ENCODE results near the gene DNAH10. TPM values are rescaled to one million over a fixed set of nuclear protein-coding genes. Genes with fewer than 3 reads are reported as not detected.
A peak's percentile ranks its signal among the peaks of the same experiment; 100 is the strongest.

Gene DNAH10
- total RNA-seq, 1 donor from 2014 or later: 0.62 TPM

- DNase-seq: peak; percentile 52
Measured at GRCh38 chr12:123948401-123948795, 186.3 kb downstream of the DNAH10 start.

- no peak for DNase-seq
Measured at GRCh38 chr12:123948796-123949769, 187.0 kb downstream of the DNAH10 start.

- no peak for DNase-seq
Measured at GRCh38 chr12:123949770-123950165, 187.7 kb downstream of the DNAH10 start.

GRCh38 chr12:123950476-123951349, 188.6 kb downstream of the DNAH10 start:
- DNase-seq: no peak

- DNase-seq: no peak
Measured at GRCh38 chr12:123951467-123951866, 189.4 kb downstream of the DNAH10 start.

- no peak for DNase-seq
Measured at GRCh38 chr12:123952037-123952436, 189.9 kb downstream of the DNAH10 start.

- DNase-seq: no peak
Measured at GRCh38 chr12:123954647-123955350, 192.7 kb downstream of the DNAH10 start.

- DNase-seq: no peak
Measured at GRCh38 chr12:123956249-123956648, 194.1 kb downstream of the DNAH10 start.

GRCh38 chr12:123957196-123957595, 195.1 kb downstream of the DNAH10 start:
- DNase-seq: no peak

- DNase-seq: no peak
Measured at GRCh38 chr12:123958462-123958861, 196.4 kb downstream of the DNAH10 start.

GRCh38 chr12:123958876-123959275, 196.8 kb downstream of the DNAH10 start:
- no peak for DNase-seq

- DNase-seq: no peak
Measured at GRCh38 chr12:123960029-123960735, 198.1 kb downstream of the DNAH10 start.

- DNase-seq: no peak
Measured at GRCh38 chr12:123960856-123961255, 198.8 kb downstream of the DNAH10 start.

- no peak for DNase-seq
Measured at GRCh38 chr12:123961585-123962345, 199.7 kb downstream of the DNAH10 start.

- no peak for DNase-seq
Measured at GRCh38 chr12:123962513-123962912, 200.4 kb downstream of the DNAH10 start.

- no peak for DNase-seq
Measured at GRCh38 chr12:123963821-123964220, 201.7 kb downstream of the DNAH10 start.

GRCh38 chr12:123965382-123965781, 203.3 kb downstream of the DNAH10 start:
- DNase-seq: no peak

- no peak for DNase-seq
Measured at GRCh38 chr12:123966596-123966995, 204.5 kb downstream of the DNAH10 start.

GRCh38 chr12:123967121-123967586, 205.1 kb downstream of the DNAH10 start:
- DNase-seq: no peak

GRCh38 chr12:123971449-123971769, 209.3 kb downstream of the DNAH10 start:
- no peak for DNase-seq
